Fibroblast of villous mesenchyme (primary cell): ENCODE data around the gene CBX1. TPM values are rescaled to one million over a fixed set of nuclear protein-coding genes. Genes with fewer than 3 reads are reported as not detected.
"Not testable (repeated sequence)": the region's sequence is repeated elsewhere in the genome, so short reads cannot be mapped to it uniquely, and the experiment has no call there.

Source experiments
- DNase-seq: peaks from one replicate; pipeline ENCODE4 v3.0.0-alpha.2; 2010; ENCODE audit warnings: low read depth
- H3K4me3 ChIP-seq: 2 replicates; pipeline ENCODE4 v1.5.1; 2011; ENCODE audit warnings: low read depth, mild to moderate bottlenecking, low read length
- CTCF ChIP-seq: IDR thresholded peaks from 2 replicates; pipeline ENCODE4 v1.5.1; 2012; ENCODE audit warnings: low read depth, mild to moderate bottlenecking, low read length; ENCODE audit not compliant: insufficient read depth
- total RNA-seq: library from RNA; depleted of rRNA; stranded (reverse); fragments of >200 nt; gene quantifications from 2 replicates; pipeline ENCODE4 v1.2.3, GENCODE V29; 2012

Gene CBX1
- total RNA-seq, 1 donor, result 60.9 TPM

GRCh38 chr17:48081858-48082257, 19.4 kb downstream of the CBX1 start:
- no peak for TF ChIP-seq CTCF
- H3K4me3 ChIP-seq, result no peak overlapping the region
- DNase-seq, result no peak

GRCh38 chr17:48077152-48077551, 24.1 kb downstream of the CBX1 start:
- not testable (repeated sequence) for H3K4me3 ChIP-seq, DNase-seq

GRCh38 chr17:48074322-48075081, 26.8 kb downstream of the CBX1 start:
- peak; percentile 75 for TF ChIP-seq CTCF
- no peak overlapping the region for H3K4me3 ChIP-seq
- DNase-seq, result peak; percentile 84

GRCh38 chr17:48073566-48074094, 27.6 kb downstream of the CBX1 start:
- not testable (repeated sequence) for H3K4me3 ChIP-seq, DNase-seq

GRCh38 chr17:48072811-48073210, 28.5 kb downstream of the CBX1 start:
- H3K4me3 ChIP-seq, DNase-seq: not testable (repeated sequence)

- H3K4me3 ChIP-seq, result no peak overlapping the region
- no peak for DNase-seq
- no peak for TF ChIP-seq CTCF
Observed at GRCh38 chr17:48071654-48072053, 29.6 kb downstream of the CBX1 start.

GRCh38 chr17:48070195-48070594, 31.1 kb downstream of the CBX1 start:
- no peak for TF ChIP-seq CTCF
- H3K4me3 ChIP-seq, result no peak overlapping the region
- no peak for DNase-seq

- TF ChIP-seq CTCF, result peak; percentile 63
- H3K4me3 ChIP-seq, result no peak overlapping the region
Observed at GRCh38 chr17:48068491-48068961, 32.8 kb downstream of the CBX1 start.

GRCh38 chr17:48067808-48068207, 33.5 kb downstream of the CBX1 start:
- not testable (repeated sequence) for H3K4me3 ChIP-seq
- peak; percentile 44 for DNase-seq

More at GRCh38 chr17:48068491-48068961, 32.8 kb downstream of the CBX1 start:
- peak; percentile 58 for DNase-seq
